KBM-7 (cell line): ENCODE data around the gene CELF4.

Experiments
- DNase-seq: peaks from one replicate; pipeline ENCODE4 v3.0.0-alpha.2; 2015
- in situ Hi-C: fragments of 300-500 bp; cut with MboI; formaldehyde crosslinking; loops from 2 replicates; pipeline ENCODE4 v1.14.3; 2020; ENCODE audit warnings: low sequenced_read_pairs, low pct_unique_long_range_greater_than_20kb, mixed read lengths

The CELF4 gene

DNA sequence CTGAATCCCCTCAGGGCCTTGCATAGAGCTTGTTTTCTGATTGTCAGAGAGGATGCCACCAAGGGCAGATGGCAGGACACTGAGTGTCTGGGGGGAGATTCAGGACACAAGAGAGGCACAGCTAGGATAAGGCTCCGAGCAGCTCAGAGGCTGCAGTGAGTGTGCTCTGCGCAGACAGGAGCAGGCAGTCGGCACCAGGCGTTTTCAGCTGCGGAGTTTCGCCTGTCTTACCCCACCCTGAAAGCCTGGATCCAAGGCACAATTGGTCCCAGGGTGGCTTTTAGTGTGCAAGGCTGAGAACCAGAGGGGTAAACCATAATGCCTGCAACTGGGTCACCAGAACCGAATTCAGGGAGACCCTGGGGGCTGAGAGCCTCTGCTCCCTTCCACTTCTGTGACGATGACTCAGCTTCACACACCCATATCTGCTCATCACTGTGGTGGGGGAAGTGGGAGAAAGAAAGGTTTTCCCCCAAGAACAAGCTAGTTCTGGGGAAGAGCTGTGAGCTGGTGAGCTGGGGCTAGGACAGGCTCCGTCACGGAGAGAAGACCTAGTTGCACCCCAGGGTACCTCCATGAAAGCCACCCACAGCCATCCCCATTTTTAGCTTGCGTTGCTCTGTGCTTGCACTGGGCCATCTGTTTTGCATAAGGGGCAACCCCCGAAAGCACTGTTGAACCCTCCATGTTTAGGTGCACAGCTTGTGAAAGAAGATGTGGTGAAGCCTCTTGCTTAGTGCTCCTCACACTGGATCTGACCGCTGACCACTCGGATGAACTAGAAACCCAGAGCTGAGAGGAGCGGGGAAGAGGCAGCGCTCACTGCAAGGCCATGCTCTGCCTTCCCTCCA lies 173.7 kb downstream of the CELF4 start:
- no peak for DNase-seq
- in situ Hi-C loops = no loop called here

GRCh38 chr18:37391156-37391555 lies 174.4 kb downstream of the CELF4 start:
- no peak for DNase-seq
- in situ Hi-C loops = no loop called here

GRCh38 chr18:37390687-37391086 lies 174.9 kb downstream of the CELF4 start:
- in situ Hi-C loops = no loop called here
- no peak for DNase-seq

GRCh38 chr18:37389684-37390368 lies 175.8 kb downstream of the CELF4 start:
- no peak for DNase-seq
- in situ Hi-C loops = no loop called here

DNA sequence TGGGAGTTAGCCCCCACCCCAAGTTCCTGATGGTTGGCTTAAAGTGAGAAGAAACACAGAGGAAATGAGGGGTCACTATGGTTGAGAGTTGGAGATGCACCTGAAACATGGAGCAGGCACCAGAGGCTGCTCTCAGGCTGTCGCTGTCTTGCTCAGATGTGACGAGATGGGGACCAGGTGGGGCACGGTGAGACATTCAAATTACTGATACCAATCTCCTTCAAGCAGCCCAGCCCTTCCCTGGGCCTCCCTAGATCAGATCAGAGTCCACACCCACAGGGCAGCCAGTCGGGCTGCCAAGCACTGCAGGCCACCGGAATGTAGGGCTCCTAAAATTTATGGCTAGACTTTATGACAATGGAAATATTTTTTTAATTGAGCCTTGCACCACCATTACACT lies 176.6 kb downstream of the CELF4 start:
- in situ Hi-C loops = no loop called here
- no peak for DNase-seq

DNA sequence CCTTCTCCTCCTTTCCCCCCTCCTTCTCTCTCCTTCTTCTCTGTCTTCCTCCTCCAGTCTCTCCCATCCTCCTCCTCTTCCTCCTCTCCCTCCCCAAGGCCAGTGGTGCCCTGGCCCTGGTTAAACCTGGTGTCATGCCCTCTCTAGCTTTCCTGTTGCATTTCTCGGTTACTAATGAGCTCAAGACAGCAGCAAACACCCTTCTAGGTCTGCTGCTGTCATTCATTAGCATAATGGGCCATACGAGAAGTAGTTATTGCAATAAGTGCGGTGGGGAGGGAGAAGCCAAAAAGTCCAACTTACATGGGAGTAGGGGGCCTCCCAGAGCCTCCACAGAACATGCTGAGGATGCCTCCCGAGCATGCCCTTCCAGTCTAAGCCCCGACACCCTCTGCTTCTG lies 177.2 kb downstream of the CELF4 start:
- in situ Hi-C loops = no loop called here

DNA sequence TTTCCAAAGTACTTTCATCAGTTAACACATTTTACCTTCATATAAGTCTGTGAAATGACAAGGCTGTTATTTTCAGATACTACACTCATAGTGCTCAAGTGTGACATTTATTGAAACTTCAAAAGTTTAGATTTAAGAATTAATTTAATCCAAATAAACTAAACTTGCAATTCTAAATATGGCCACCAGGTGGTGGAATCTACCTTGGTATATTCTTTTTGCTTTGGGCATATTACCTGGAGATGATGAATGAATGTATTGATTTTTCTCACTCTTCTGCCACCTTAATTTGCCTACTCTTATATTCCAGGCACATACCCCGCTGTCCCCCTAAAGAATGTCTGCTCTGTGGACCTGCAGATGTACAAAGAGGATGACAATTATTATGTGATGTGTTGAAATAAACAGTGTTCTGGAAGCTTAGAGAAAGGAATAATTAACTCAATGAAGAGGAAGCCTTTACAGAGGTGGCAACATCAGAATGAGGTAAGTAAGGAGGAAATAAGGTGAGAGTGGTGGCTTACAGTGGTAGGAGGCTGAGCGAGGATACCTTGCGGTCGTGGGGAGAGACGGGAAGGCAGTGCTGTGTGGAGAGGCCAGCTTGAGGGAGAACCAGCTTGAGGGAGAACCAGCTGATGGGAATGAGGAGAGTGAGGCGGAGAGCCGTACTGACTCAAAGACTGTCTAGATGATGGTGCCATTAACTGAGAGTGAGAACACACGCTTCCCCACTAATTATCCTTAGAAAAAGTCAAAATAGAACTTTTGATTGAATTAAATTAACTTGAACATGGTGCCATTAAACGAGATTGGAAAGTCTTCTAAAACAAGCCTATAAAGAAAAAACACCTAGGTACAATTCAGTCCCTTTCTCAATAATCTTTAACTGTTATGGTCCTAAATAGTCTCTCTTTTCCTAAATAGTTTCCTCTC lies 179.5 kb downstream of the CELF4 start:
- in situ Hi-C loops = no loop called here
- DNase-seq = peak; percentile 29

More for the DNA sequence above, 177.2 kb downstream of the CELF4 start:
- DNase-seq = no peak

DNA sequence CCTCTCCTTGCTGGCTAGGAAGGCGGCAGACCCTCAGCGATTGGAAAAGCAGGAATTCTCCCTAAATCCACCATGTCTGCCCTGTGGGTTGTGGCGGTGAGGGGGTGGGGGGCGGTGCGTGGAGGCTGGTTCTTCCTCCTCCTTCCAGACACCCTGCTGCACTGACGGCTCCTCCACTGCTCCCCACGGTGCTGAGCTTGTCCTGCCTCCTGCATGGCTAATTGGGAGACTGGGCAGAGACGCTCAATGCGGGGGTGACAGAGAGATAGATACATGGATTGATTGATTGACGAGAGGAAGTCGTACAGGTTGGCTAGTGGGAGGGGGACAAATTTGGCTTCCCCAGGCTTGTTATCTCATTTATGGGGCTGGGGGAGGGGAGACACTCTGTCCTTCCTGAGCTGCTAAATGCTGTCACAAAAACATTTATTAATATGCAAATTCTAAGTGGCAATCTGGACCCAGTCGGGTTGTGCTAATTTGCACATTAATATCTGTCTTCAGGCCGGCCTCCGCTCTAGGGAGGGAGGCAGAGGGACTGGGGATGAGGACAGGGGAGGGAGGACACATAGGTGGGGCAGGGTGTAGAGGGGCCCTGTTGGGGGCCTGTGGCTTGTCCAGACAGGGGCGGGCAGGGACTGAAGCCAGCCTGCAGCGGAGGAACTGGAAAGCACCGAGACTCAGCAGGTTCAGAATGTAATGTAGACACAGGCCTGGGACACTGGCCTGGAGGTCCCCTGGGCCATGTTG lies 181.6 kb downstream of the CELF4 start:
- no peak for DNase-seq
- in situ Hi-C loops = no loop called here

DNA sequence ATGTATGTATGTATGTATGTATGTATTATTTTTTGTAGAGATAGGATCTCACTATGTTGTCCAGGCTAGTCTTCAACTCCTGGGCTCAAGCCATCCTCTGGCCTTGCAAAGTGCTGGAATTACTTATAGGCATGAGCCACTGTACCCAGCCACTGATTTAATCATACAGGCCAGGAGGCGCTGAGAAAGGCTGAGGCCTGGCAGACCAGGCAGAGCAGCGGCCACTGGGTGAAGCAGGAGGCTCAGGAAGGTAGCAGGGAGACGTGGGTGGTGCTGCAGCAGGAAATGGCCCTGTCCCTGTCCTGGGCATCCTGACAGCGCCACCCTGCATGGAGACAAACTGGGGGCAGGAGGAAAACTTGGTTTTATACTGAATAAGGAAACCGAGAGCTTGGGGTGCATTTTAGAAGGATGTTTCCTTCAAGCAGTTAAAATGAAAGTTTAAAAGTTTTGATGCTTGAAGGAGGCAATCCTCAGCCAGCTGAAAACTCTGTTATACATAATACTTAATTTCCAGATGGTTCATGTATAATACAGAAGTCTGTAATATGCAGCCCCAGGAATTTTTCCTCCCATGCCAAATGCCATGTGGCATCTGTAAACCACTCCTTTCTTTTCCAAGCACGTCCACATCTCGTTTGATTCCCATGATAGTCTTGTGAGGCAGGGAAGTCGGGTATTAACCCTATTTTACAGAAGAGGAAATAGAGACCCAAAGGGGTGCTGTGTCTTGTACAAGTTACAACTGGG lies 182.4 kb downstream of the CELF4 start:
- in situ Hi-C loops = no loop called here

DNA sequence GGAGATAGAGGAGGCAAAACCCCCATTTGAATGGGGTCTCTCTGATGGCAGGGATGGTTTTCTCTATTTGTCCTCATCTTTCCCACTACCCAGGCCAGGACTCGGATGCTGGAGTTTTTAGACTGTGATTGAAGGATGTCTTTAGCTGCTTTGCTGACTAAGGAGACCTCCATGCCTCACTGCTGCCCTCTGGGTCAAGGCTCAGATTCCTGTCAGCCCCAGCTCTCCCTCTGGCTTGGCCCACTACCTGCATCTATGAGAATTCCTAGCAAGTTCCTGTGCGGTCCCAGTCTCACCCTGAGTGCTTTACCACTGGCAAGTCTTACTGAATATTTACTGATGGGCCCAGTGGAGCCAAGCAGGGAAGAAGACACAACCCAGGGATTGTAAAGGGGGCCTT lies 184.0 kb downstream of the CELF4 start:
- DNase-seq = no peak
- in situ Hi-C loops = no loop called here

More for the DNA sequence above, 182.4 kb downstream of the CELF4 start:
- DNase-seq = no peak

- in situ Hi-C loops = no loop called here
- DNase-seq = no peak
Observed at GRCh38 chr18:37380546-37381110, 185.0 kb downstream of the CELF4 start.

GRCh38 chr18:37378336-37379010 lies 187.1 kb downstream of the CELF4 start:
- in situ Hi-C loops = no loop called here
- DNase-seq = no peak

DNA sequence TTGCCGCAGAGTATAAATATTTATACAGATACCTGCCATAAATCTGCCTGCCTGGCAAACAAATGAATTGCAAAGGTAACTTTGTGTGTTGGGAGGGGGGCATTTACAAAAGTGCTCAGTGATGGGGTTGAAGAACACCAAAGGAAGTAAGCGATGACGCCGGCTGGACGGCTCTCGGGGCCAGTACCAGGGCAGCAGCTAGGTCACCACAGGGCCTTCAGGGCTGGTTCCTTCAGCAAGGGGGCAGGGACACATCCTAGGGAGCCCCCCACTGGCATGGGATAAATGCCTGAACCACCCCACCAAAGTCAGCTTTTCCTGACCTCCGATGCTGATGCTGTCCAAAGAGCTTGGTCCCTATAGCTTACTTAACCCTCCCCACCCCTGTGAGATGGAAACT lies 190.4 kb downstream of the CELF4 start:
- in situ Hi-C loops = no loop called here
- no peak for DNase-seq

GRCh38 chr18:37368110-37368954 lies 197.3 kb downstream of the CELF4 start:
- no peak for DNase-seq
- in situ Hi-C loops = no loop called here

GRCh38 chr18:37364237-37364636 lies 201.4 kb downstream of the CELF4 start:
- in situ Hi-C loops = no loop called here
- no peak for DNase-seq

GRCh38 chr18:37362158-37362890 lies 203.3 kb downstream of the CELF4 start:
- no peak for DNase-seq
- in situ Hi-C loops = no loop called here
